ENCODE measurements around the gene CYP17A1. TPM values are rescaled to one million over a fixed set of nuclear protein-coding genes. Genes with fewer than 3 reads are reported as not detected.

Gene CYP17A1, protein sequence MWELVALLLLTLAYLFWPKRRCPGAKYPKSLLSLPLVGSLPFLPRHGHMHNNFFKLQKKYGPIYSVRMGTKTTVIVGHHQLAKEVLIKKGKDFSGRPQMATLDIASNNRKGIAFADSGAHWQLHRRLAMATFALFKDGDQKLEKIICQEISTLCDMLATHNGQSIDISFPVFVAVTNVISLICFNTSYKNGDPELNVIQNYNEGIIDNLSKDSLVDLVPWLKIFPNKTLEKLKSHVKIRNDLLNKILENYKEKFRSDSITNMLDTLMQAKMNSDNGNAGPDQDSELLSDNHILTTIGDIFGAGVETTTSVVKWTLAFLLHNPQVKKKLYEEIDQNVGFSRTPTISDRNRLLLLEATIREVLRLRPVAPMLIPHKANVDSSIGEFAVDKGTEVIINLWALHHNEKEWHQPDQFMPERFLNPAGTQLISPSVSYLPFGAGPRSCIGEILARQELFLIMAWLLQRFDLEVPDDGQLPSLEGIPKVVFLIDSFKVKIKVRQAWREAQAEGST
- total RNA-seq (2021; fragmentation: NEBNext Ultra II Directional; extraction: Animal tissue kit (Norgen Biotek cat#: 25700)), result not detected
- long read RNA-seq, result 0 reads

DNA sequence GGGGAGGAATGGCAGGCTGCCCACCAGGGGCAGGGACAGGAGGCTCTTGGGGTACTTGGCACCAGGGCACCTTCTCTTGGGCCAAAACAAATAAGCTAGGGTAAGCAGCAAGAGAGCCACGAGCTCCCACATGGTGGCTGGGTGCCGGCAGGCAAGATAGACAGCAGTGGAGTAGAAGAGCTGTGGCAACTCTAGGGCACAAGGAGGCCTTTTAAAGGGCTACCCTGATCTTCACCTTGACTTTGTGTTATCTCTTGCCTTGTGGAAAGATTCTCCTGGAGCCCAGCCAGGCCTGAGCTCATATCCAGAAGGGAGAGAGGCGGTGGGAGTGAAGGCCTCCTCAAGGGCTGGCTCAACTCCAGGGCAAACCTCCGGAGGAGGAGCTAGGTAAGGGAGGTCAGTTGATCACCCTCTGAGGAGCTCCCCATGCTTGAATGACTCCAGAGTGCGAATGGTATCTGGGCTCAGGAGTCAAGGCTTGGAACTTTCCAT lies at the start of gene CYP17A1:
Gene CYP17A1 (minus strand): TSS at position 184 of the 492 bp plus-strand sequence. CDS start 52 bp downstream, at position 132.
- peaks cover 13% of the 10 kb centered on the region for H3K4me1 Mint-ChIP-seq (ENCODE audit: low read depth)
- peaks cover 28% of the 10 kb centered on the region for H3K27me3 Mint-ChIP-seq (ENCODE audit: insufficient read depth)
- peaks cover 21% of the 10 kb centered on the region for H3K36me3 Mint-ChIP-seq (ENCODE audit: low read depth)
- H3K27ac Mint-ChIP-seq, result no peak within 1 kb of the TSS
- peaks cover 23% of the 10 kb centered on the region for H3K9me3 Mint-ChIP-seq
- TF ChIP-seq CTCF (IDR thresholded peaks at IDR 0.05), result no peak
- no peak for DNase-seq
- H3K4me3 Mint-ChIP-seq, result no peak within 1 kb of the TSS

DNA sequence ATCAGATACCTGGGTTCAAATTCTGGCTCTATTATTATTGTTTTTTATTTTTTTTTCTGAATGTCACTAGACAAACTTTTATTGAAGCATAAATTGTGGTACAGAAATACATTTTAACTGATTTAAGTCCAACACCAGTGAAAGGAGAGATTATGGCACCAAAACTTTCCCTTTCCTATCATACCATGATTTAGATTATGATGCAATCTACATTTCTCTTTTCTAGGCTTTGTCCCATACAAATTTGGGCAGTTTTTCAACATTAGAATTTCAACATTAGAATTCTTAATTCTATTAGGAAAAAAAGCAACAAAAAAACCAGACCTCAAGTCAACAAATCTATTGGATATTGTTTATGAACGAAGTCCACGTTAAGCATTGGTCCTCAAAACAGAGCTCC lies 43.0 kb upstream of the CYP17A1 start:
- no peak for TF ChIP-seq CTCF (IDR thresholded peaks at IDR 0.05)
- Mint-ChIP-seq H3K36me3 (ENCODE audit: low read depth) (no peaks in the 10 kb centered on the region), H3K27me3 (ENCODE audit: insufficient read depth) (no peaks in the 10 kb centered on the region), H3K9me3 (no peaks in the 10 kb centered on the region), H3K27ac (no peak overlapping the region), H3K4me3 (no peak overlapping the region), H3K4me1 (ENCODE audit: low read depth) (no peaks in the 10 kb centered on the region)
- no peak for DNase-seq

DNA sequence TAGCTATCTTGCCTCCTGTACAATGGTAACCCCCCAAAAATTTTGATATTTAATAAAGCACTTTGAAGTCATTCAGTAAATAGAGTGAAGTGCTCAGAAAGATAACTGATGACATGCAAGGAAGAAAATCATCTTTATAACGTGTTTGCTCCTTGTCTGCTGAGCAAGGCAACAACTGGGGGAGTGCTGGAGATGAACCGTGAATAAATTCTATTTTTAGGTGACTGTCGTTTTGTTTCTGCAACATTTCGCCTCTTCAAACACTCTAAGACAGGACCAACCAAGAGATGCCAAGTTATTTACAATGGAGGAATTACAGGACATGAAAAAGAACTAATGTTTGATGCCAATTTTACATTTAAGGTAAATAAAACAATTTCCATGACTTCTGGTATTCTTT lies 41.4 kb upstream of the CYP17A1 start:
- DNase-seq, result no peak
- no peaks in the 10 kb centered on the region for H3K4me1 Mint-ChIP-seq (ENCODE audit: low read depth)
- H3K36me3 Mint-ChIP-seq (ENCODE audit: low read depth), result no peaks in the 10 kb centered on the region
- H3K4me3 Mint-ChIP-seq, result no peak overlapping the region
- H3K27ac Mint-ChIP-seq, result no peak overlapping the region
- no peaks in the 10 kb centered on the region for H3K9me3 Mint-ChIP-seq
- TF ChIP-seq CTCF (IDR thresholded peaks at IDR 0.05), result no peak
- no peaks in the 10 kb centered on the region for H3K27me3 Mint-ChIP-seq (ENCODE audit: insufficient read depth)

- no peak overlapping the region for H3K4me3 Mint-ChIP-seq
- no peak for TF ChIP-seq CTCF (IDR thresholded peaks at IDR 0.05)
- no peaks in the 10 kb centered on the region for H3K9me3 Mint-ChIP-seq
- no peaks in the 10 kb centered on the region for H3K27me3 Mint-ChIP-seq (ENCODE audit: insufficient read depth)
- no peak overlapping the region for H3K27ac Mint-ChIP-seq
- H3K36me3 Mint-ChIP-seq (ENCODE audit: low read depth), result no peaks in the 10 kb centered on the region
- H3K4me1 Mint-ChIP-seq (ENCODE audit: low read depth), result no peaks in the 10 kb centered on the region
- DNase-seq, result no peak
These were observed 39.5 kb upstream of the CYP17A1 start for GRCh38 chr10:102876747-102877153.

DNA sequence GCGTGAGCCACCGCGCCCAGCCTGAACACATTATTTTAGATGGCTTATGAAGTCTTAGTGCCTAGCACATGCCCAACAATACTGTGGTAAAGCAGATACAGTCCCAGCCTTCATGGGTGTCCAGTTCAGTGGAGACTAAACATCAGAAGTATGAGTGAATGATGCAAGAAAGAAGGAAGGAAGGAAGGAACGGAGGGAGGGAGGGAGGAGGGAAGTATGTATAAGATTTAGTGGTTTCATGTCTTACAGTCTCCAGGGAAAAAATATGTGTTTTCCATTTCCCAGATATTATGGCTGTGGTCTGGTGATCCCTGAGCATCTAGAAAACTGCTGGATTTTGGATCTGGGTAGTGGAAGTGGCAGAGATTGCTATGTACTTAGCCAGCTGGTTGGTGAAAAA lies 35.0 kb upstream of the CYP17A1 start:
- TF ChIP-seq CTCF (IDR thresholded peaks at IDR 0.05), result no peak
- H3K4me1 Mint-ChIP-seq (ENCODE audit: low read depth), result peaks cover 20% of the 10 kb centered on the region
- H3K27ac Mint-ChIP-seq, result no peak overlapping the region
- H3K27me3 Mint-ChIP-seq (ENCODE audit: insufficient read depth), result peaks cover 6% of the 10 kb centered on the region
- H3K4me3 Mint-ChIP-seq, result no peak overlapping the region
- DNase-seq, result no peak
- H3K9me3 Mint-ChIP-seq, result no peaks in the 10 kb centered on the region
- peaks cover 6% of the 10 kb centered on the region; the same call in 1 of the 2 replicates for H3K36me3 Mint-ChIP-seq (ENCODE audit: low read depth)

Measured in HFFc6 (cell line).